NCI-H774 (cell line): ENCODE measurements around the gene KREMEN2.
A peak's percentile ranks its signal among the peaks of the same experiment; 100 is the strongest.
"Not testable (repeated sequence)": the region's sequence is repeated elsewhere in the genome, so short reads cannot be mapped to it uniquely, and the experiment has no call there.

ENCODE experiments used
- DNase-seq: peaks from one replicate; lab custom pipeline; 2025; lab: John Stamatoyannopoulos, UW

KREMEN2 gene

DNA sequence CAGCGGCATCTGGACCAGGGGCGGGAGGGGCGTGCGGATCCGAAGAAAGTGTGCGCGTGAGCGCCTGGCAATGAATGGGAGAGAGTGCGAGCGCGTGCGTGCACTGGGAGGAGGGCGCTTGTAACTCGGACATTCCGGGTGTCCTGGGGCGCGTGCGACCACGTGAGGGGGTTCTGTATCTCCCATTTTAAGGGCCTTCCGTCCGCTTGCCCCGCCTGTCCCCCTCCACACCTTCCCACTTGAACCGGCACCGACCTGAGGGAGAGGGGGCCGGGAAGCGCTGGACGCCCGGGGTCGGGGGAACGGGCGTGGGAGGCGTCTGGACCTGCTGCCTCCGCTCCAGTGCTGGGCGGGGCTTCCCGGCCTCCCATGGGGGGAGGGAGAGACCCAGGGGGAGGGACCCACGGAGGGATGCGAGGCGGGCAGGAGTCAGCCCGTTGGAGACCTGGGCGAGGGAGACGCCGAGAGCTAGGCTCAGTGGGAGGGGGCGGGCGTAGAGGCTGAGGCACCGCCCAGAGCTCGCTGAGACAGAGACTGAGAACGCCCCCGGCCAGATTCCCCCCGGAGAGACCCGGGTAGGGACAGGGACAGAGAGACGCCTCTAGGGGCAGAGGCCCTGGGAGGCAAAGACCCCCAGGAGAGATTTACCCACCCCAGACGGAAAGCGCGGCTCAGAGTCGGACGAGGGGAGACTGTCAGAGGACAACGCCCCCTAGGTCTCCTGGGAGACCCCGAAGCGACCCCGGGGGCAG lies at the start of gene KREMEN2:
TSS of gene KREMEN2 (plus strand) at position 553 of the 752 bp plus-strand sequence. CDS start 246 bp downstream, outside the sequence.
- no peak for DNase-seq

DNA sequence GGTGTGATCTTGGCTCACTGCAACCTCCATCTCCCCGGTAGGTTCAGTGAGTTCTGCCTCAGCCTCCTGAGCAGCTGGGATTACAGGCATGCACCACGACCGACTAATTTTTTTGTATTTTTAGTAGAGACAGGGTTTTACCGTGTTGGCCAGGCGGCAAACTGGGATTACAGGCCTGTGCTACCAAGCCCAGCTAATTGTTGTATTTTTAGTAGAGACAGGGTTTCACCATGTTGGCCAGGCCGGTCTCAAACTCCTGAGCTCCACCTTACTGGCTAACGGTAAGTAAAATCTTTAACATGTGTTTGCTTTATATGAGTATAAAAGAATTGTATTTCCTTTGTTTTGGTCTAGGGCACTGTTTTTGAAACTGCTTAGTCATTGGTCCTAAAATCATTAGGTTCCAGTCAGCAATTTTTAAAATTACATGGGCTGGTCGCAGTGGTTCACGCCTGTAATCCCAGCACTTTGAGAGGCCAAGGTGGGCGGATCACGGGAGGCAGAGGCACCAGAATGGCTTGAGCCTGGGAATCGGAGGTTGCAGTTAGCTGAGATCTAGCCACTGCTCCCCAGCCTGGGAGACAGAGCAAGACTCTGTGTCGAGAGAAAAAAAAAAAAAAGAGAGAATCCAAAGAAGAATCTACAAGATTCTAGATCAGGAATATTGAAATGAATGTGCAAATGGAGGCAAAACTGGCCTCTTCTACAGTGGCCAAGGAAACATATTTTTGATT lies 48.7 kb upstream of the KREMEN2 start:
- DNase-seq: no peak

- DNase-seq: no peak
Measured at GRCh38 chr16:2919511-2920255, 44.4 kb upstream of the KREMEN2 start.

DNA sequence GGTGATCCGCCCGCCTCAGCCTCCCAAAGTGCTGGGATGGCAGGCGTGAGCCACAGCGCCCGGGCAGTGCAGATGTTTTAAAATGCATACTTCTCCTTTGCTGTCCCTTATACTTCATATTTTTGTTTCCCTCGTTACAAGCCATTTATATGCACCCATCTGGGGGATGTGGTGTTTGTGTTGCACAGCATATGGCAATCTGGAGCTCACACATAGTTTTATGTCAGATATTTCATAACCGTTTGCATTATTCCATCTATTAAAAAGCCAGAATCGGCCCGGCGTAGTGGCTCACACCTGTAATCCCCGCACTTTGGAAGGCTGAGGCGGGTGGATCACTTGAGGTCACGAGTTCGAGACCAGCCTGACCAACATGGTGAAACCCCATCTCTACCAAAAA lies 40.6 kb upstream of the KREMEN2 start:
- no peak for DNase-seq

DNA sequence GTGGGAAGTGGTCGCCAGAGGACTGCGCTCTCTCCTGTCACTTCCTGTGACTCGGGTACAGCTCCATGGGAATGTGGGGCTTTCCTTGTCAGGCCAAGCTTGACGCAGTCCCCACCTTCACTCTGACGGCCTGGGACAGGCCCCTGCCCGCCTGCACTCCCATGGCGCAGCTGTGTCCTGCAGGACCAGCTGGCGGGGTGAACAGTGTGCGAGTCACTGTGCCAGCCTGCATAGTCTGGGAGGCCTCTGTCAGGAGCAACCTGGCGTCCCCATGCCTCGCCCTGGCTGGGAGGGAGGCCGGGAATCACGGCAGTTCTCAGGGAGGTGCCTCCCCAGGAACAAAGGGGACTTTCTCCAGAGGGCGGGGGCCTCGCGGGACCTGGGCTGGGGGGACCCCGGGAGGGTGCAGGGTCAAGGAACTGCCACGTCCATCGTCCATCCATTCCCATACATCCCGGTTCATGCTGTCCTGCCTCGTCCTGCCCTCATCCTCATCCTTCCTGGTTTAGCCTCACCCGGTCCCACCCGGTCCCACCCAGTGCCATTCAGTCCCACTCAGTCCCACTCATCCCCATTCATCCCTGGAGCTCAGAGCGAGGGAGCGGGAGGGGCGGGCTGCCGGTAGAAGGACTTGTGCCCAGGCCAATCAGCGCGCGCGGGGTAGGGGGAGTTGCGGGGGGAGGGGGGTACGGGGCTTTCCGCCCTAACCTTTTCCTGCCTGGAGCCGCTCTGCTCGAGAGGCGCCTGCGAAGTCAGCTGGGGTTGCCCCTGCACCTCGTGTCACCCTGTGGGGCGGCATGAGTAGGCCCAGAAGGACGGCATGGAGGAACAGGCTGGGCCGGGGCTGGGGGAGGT lies 38.9 kb upstream of the KREMEN2 start:
- DNase-seq: no peak

DNA sequence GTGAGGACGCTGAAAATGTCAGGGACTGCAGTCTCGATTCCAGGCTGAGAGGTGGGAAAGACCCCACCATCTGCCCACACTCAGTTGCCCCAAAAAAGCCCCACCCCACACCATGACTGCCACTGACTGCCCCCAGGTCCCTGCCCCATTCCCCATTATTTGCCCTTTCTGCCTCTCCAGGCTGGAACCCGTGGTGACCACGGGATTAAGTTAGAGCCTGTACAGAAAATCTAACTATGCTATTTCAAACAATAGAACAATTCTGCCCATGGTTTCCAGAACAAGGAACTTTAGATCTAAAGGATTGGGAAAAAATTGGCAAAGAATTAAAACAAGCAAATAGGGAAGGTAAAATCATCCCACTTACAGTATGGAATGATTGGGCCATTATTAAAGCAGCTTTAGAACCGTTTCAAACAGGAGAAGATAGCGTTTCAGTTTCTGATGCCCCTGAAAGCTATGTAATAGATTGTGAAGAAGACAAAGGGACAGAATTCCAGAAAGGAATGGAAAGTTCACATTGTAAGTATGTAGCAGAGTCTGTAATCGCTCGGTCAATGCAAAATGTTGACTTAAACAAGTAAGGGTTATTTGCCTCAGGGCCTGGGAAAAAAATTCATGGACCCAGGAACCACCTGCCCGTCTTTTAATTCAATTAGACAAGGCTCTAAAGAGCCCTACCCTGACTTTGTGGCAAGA lies 38.0 kb upstream of the KREMEN2 start:
- DNase-seq: no peak

DNA sequence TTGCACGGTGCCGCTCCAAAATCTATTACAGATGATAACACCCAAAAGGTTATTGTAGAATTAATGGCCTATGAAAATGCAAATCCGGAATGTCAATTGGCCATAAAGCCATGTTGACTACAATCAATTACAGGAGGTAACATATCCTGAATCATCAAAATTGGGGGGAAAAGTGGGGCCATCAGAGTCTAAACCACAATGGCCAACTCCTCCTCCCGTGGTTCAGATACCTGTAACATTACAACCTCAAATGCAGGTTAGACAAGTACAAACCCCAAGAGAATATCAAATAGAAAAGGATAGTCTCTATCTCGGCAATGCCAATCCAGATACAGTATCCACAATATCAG lies 37.5 kb upstream of the KREMEN2 start:
- no peak for DNase-seq

GRCh38 chr16:2927010-2927646 lies 36.9 kb upstream of the KREMEN2 start:
- DNase-seq: peak; percentile 57

GRCh38 chr16:2928151-2928550 lies 35.9 kb upstream of the KREMEN2 start:
- not testable (repeated sequence) for DNase-seq

DNA sequence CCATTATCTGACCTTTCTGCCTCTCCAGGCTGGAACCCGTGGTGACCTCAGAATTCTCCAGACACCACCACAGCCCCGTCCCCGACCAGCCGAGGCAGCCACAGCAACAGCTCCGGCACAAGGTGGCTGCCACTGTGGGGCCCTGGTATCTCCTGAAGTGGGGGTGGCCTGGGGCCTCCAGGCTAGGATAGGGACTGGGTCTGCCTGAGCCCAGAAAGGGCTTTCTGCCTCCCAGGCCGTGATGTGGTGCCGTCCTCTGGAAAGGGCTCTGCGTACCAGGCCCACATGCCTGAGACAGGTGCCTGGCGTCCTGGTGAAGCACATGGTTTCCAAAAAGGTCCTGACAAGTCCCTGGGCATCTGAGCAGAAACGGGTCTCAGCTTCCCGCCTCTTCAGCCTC lies 35.3 kb upstream of the KREMEN2 start:
- no peak for DNase-seq

DNA sequence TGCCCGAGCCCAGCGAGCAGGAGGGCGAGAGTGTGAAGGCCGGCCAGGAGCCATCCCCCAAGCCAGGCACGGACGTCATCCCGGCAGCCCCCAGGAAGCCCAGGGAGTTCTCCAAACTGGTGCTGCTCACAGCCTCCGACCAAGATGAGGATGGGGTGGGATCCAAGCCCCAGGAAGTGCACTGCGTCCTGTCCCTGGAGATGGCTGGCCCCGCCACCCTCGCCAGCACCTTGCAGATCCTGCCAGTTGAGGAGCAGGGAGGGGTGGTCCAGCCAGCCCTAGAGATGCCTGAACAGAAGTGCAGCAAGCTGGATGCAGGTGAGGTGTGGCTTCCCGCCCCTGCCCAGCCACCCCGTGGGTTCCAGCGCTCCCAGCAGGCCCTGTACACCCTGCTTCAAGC lies 34.4 kb upstream of the KREMEN2 start:
- no peak for DNase-seq

DNA sequence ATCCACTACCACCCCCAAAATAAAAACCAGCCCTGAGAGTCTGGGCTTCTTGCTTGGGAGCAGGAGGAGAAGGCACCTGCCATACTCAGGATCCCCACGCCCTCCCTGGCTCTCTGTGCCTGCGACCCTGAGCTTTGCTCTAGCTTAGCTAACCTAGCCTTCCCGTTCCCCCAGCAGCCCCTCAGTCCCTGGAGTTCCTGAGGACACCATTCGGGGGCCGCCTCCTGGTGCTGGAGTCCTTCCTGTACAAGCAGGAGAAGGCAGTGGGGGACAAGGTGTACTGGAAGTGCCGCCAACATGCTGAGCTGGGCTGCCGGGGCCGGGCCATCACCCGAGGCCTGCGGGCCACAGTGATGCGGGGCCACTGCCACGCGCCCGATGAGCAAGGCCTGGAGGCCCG lies 33.8 kb upstream of the KREMEN2 start:
- no peak for DNase-seq

GRCh38 chr16:2931231-2931914 lies 32.7 kb upstream of the KREMEN2 start:
- not testable (repeated sequence) for DNase-seq

DNA sequence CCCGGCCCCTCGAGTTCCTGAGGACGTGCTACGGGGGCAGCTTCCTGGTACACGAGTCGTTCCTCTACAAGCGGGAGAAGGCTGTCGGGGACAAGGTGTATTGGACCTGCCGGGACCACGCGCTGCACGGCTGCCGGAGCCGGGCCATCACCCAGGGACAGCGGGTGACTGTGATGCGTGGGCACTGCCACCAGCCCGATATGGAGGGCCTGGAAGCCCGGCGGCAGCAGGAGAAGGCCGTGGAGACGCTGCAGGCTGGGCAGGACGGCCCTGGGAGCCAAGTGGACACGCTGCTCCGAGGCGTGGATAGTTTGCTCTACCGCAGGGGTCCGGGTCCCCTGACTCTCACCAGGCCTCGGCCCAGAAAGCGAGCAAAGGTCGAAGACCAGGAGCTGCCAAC lies 30.9 kb upstream of the KREMEN2 start:
- DNase-seq: no peak

DNA sequence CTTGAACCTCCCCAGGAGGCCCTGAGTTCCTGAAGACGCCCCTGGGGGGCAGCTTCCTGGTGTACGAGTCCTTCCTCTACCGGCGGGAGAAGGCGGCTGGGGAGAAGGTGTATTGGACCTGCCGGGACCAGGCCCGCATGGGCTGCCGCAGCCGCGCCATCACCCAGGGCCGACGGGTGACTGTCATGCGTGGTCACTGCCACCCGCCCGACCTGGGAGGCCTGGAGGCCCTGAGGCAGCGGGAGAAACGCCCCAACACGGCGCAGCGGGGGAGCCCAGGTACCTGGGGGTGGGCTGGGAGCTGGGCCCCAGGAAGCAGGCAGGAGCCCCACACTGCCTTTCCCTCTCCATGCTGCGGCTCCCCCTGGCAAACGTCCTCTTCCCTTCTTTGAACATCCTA lies 30.4 kb upstream of the KREMEN2 start:
- no peak for DNase-seq

DNA sequence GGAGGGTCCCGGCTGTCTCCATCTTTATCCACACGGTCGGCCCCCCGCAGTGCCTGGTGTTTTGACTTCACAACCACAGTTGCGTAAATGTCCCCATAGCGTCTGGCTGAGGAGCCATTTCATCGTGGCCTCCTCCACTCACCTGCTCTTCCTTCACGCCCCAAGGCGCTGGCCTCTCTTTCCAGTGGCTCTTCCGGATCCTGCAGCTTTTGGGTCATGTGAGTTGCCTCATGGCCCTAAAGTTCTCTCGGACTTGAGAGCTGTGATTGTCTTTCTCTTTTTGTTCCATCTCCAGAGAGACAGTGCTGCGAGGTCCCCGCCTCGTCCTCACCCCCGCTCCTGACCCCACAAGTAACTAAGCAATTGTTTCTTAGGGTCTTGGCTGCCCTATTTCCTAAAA lies 29.6 kb upstream of the KREMEN2 start:
- no peak for DNase-seq

GRCh38 chr16:2936436-2937011 lies 27.6 kb upstream of the KREMEN2 start:
- no peak for DNase-seq

DNA sequence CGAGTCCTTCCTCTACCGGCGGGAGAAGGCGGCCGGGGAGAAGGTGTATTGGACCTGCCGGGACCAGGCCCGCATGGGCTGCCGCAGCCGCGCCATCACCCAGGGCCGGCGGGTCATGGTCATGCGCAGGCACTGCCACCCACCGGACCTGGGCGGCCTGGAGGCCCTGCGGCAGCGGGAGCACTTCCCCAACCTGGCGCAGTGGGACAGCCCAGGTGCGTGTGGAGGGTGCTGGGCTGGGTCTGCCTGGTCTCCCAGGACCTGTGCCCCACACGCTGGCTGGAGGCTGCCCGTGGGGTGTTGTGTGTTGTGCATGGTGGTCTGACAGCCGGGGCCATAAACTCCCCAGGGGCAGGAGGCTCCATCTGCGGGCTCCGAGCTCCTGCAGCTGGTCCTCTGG lies 26.9 kb upstream of the KREMEN2 start:
- no peak for DNase-seq

- no peak for DNase-seq
Measured at GRCh38 chr16:2938206-2938605, 25.9 kb upstream of the KREMEN2 start.

GRCh38 chr16:2939968-2940367 lies 24.1 kb upstream of the KREMEN2 start:
- DNase-seq: no peak
